ENCODE data around the gene GRIK1.

- TF ChIP-seq CTCF (optimal IDR thresholded peaks at IDR 0.05 in 1 of 3, IDR thresholded peaks at IDR 0.05 in 1 of 3, conservative IDR thresholded peaks at IDR 0.05 in 1 of 3; ENCODE audit: extremely low read depth in 1 of 3, insufficient read depth in 2 of 3, low read length in 3 of 3) (no peak), EZH2 (IDR thresholded peaks at IDR 0.05; ENCODE audit: low read length) (no peak)
Observed at GRCh38 chr21:29949991-29950390, 10.2 kb upstream of the GRIK1 start.

All from keratinocyte (primary cell).